Stimulated activated naive CD8-positive, alpha-beta T cell treated with anti-CD3 and anti-CD28 coated beads, Interleukin-15, Interleukin-2, amounts not matched to agents 100 ng/mL and 50 ng/mL, for 24 hours (primary cell): ENCODE results near the gene TMEM187.
A peak's percentile ranks its signal among the peaks of the same experiment; 100 is the strongest.

Experiments used
- H3K27ac Mint-ChIP-seq: one replicate; pipeline ENCODE4 v1.8.0; 2021; ENCODE audit warnings: mild to moderate bottlenecking, mixed read lengths
- H3K27me3 Mint-ChIP-seq: one replicate; pipeline ENCODE4 v1.8.0; 2021; ENCODE audit warnings: mixed read lengths
- H3K36me3 Mint-ChIP-seq: one replicate; pipeline ENCODE4 v1.8.0; 2021; ENCODE audit warnings: low read depth, mixed read lengths
- H3K4me1 Mint-ChIP-seq: one replicate; pipeline ENCODE4 v1.8.0; 2021; ENCODE audit warnings: low read depth, mixed read lengths
- H3K4me3 Mint-ChIP-seq: one replicate; pipeline ENCODE4 v1.8.0; 2021; ENCODE audit warnings: mild to moderate bottlenecking, mixed read lengths
- H3K9me3 Mint-ChIP-seq: one replicate; pipeline ENCODE4 v1.8.0; 2021; ENCODE audit warnings: mixed read lengths

TMEM187 gene

GRCh38 chrX:154030266-154030665, 57.7 kb downstream of the TMEM187 start:
- Mint-ChIP-seq H3K36me3 (peaks cover 26% of the 10 kb centered on the region), H3K27me3 (no peaks in the 10 kb centered on the region), H3K9me3 (no peaks in the 10 kb centered on the region), H3K4me1 (no peaks in the 10 kb centered on the region), H3K4me3 (no peak overlapping the region), H3K27ac (no peak overlapping the region)

- no peak overlapping the region for H3K4me3 Mint-ChIP-seq
- H3K27ac Mint-ChIP-seq, result no peak overlapping the region
- no peaks in the 10 kb centered on the region for H3K27me3 Mint-ChIP-seq
- no peaks in the 10 kb centered on the region for H3K9me3 Mint-ChIP-seq
- peaks cover 26% of the 10 kb centered on the region for H3K36me3 Mint-ChIP-seq
- no peaks in the 10 kb centered on the region for H3K4me1 Mint-ChIP-seq
Measured at GRCh38 chrX:154030715-154031305, 58.3 kb downstream of the TMEM187 start.

- Mint-ChIP-seq H3K4me1 (peaks cover 9% of the 10 kb centered on the region), H3K27ac (peak overlapping the region; percentile 16), H3K9me3 (no peaks in the 10 kb centered on the region), H3K27me3 (no peaks in the 10 kb centered on the region), H3K4me3 (no peak overlapping the region), H3K36me3 (peaks cover 26% of the 10 kb centered on the region)
Measured at GRCh38 chrX:154032160-154032559, 59.6 kb downstream of the TMEM187 start.

DNA sequence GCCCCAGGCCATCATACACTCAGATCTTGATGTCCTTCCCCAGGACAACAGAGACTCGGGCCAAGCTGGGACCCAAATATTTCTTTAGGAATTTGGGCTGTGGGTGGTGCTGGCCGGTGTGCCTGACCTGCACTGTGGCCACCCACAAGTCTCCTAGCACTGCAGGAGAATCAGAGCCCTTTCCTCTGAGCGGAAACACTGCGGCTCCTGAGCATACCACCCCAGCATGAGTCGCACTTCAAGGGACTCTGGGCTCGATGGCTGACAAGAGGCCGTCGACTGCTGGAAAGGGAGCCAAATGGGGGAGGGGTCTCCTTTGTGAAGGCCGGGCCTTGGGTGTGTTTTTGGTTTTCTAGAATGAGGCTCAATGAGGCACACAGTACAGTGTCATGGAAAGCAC, 60.1 kb downstream of the TMEM187 start:
- Mint-ChIP-seq H3K4me1 (peaks cover 9% of the 10 kb centered on the region), H3K27ac (no peak overlapping the region), H3K27me3 (no peaks in the 10 kb centered on the region), H3K36me3 (peaks cover 24% of the 10 kb centered on the region), H3K4me3 (no peak overlapping the region), H3K9me3 (no peaks in the 10 kb centered on the region)
